ENCODE results near the gene OR13C5.

The OR13C5 gene

GRCh38 chr9:104553261-104553660 lies 46.0 kb downstream of the OR13C5 start:
- peak in 1 of 2 experiments; percentile 31 for DNase-seq (ENCODE audit: low read depth in 2 of 2)
